Hepatocyte (in vitro differentiated cells): ENCODE results near the gene VAV3. TPM values are rescaled to one million over a fixed set of nuclear protein-coding genes. Genes with fewer than 3 reads are reported as not detected.

ENCODE experiments used
- DNase-seq: peaks from one replicate; pipeline ENCODE4 v3.0.0-alpha.2; 2016; ENCODE audit warnings: low spot score
- H2AFZ ChIP-seq: fragments of 200-600 bp; sonication (generic); 2 replicates; pipeline ENCODE4 v1.6.0; 2016; ENCODE audit warnings: antibody characterized with exemption, mild to moderate bottlenecking
- H3K27ac ChIP-seq: fragments of 200-600 bp; sonication (generic); 2 replicates; pipeline ENCODE4 v1.5.1; 2016; ENCODE audit warnings: mild to moderate bottlenecking
- H3K27me3 ChIP-seq: fragments of 200-600 bp; sonication (generic); 2 replicates; pipeline ENCODE4 v1.6.1; 2016
- H3K36me3 ChIP-seq: fragments of 200-600 bp; sonication (generic); replicated peaks from 2 replicates; pipeline ENCODE4 v1.5.1; 2016; ENCODE audit warnings: low read depth; ENCODE audit not compliant: insufficient read depth
- H3K4me1 ChIP-seq: fragments of 200-600 bp; sonication (generic); 2 replicates; pipeline ENCODE4 v1.5.1; 2016; ENCODE audit warnings: mild to moderate bottlenecking, moderate library complexity; ENCODE audit not compliant: insufficient read depth
- H3K4me2 ChIP-seq: fragments of 200-600 bp; sonication (generic); 2 replicates; pipeline ENCODE4 v1.6.0; 2016
- H3K4me3 ChIP-seq: fragments of 200-600 bp; sonication (generic); 2 replicates; pipeline ENCODE4 v1.5.1; 2016; ENCODE audit warnings: mild to moderate bottlenecking
- H3K79me2 ChIP-seq: fragments of 200-600 bp; sonication (generic); 2 replicates; pipeline ENCODE4 v1.6.0; 2017; ENCODE audit warnings: mild to moderate bottlenecking
- H3K9me2 ChIP-seq: fragments of 200-600 bp; sonication (generic); replicated peaks from 2 replicates; pipeline ENCODE4 v1.6.0; 2017; ENCODE audit warnings: mild to moderate bottlenecking; ENCODE audit not compliant: insufficient read depth
- H3K9me3 ChIP-seq: fragments of 200-600 bp; sonication (generic); 2 replicates; pipeline ENCODE4 v1.5.1; 2016; ENCODE audit warnings: low read depth, mild to moderate bottlenecking
- H4K20me1 ChIP-seq: fragments of 200-600 bp; sonication (generic); 2 replicates; pipeline ENCODE4 v1.6.0; 2016; ENCODE audit warnings: mild to moderate bottlenecking; ENCODE audit not compliant: insufficient read depth, poor library complexity, severe bottlenecking
- CTCF ChIP-seq: fragments of 200-600 bp; sonication (generic); IDR thresholded peaks from 2 replicates; pipeline ENCODE4 v1.5.1; 2016; ENCODE audit warnings: antibody characterized with exemption, mild to moderate bottlenecking; ENCODE audit not compliant: poor library complexity
- EZH2 ChIP-seq: fragments of 200-600 bp; sonication (generic); IDR thresholded peaks from 2 replicates; pipeline ENCODE4 v1.6.1; 2016; ENCODE audit warnings: antibody characterized with exemption, mild to moderate bottlenecking, borderline replicate concordance
- EZH2phosphoT487 ChIP-seq: fragments of 200-600 bp; sonication (generic); IDR thresholded peaks from one replicate; pipeline ENCODE4 v1.6.1; 2018; ENCODE audit warnings: antibody characterized with exemption, mild to moderate bottlenecking, low read depth, moderate library complexity; ENCODE audit not compliant: unreplicated experiment, severe bottlenecking
- WGBS: methylation state at CpG from one replicate; pipeline ENCODE4 v1.1.6; 2016; ENCODE audit warnings: low lambda C conversion rate; ENCODE audit errors: missing lambda C conversion rate; 5-methylcytosine and 5-hydroxymethylcytosine counted together
- polyA plus RNA-seq: library from polyadenylated mRNA; unstranded; fragments of >200 nt; fragmentation: Nextera tagmentation; extraction: Ambion mirVana; gene quantifications from 2 replicates; pipeline ENCODE4 v1.2.1, GENCODE V29; 2016
- total RNA-seq: library from RNA; depleted of rRNA; stranded (reverse); fragments of >200 nt; gene quantifications from 2 replicates; pipeline ENCODE4 v1.2.3, GENCODE V29; 2014

Gene VAV3
- total and polyA plus RNA-seq, 2 experiments from 2014 or later, result 12.3 to 40.5 TPM

- Histone ChIP-seq H3K27ac (no peak overlapping the region), H4K20me1 (no peaks in the 10 kb centered on the region), H3K36me3 (no peaks in the 10 kb centered on the region), H3K27me3 (no peaks in the 10 kb centered on the region), H2AFZ (no peak overlapping the region), H3K4me3 (no peak overlapping the region), H3K9me2 (no peaks in the 10 kb centered on the region), H3K4me1 (no peaks in the 10 kb centered on the region), H3K4me2 (no peak overlapping the region), H3K79me2 (no peaks in the 10 kb centered on the region), H3K9me3 (no peaks in the 10 kb centered on the region)
- TF ChIP-seq EZH2phosphoT487 (no peak), EZH2 (no peak)
- DNase-seq, result no peak
- 94% methylated on average over 3 of the region's 4 CpGs for WGBS
Observed at GRCh38 chr1:107545879-107546278, 419.1 kb downstream of the VAV3 start.

GRCh38 chr1:107545056-107545577 lies 419.9 kb downstream of the VAV3 start:
- 67% methylated on average over 2 of the region's 2 CpGs for WGBS
- Histone ChIP-seq H2AFZ (no peak overlapping the region), H3K27ac (no peak overlapping the region), H4K20me1 (no peaks in the 10 kb centered on the region), H3K9me3 (no peaks in the 10 kb centered on the region), H3K79me2 (no peaks in the 10 kb centered on the region), H3K27me3 (no peaks in the 10 kb centered on the region), H3K4me3 (no peak overlapping the region), H3K36me3 (no peaks in the 10 kb centered on the region), H3K4me1 (no peaks in the 10 kb centered on the region), H3K4me2 (no peak overlapping the region), H3K9me2 (no peaks in the 10 kb centered on the region)
- DNase-seq, result no peak
- TF ChIP-seq CTCF, result no peak
- TF ChIP-seq EZH2phosphoT487, result no peak
- TF ChIP-seq EZH2, result no peak

DNA sequence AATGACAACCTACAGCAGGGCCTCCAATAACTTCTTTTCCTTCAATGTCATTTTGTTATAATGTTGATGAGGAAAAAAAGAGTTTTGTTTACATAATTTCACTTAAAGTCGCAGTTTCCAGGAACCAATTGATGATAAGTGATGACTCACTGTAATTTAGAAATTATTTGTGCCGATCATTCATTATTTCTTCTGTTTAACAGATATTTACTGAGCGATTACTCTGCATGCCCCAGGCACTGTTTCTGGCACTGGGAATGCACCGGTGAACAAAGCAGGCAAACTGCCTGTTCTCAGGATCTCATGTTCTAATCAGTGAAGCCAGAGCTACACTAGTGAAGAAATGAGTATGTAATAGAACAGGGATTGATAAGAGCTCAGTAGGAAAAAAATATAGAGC lies 420.7 kb downstream of the VAV3 start:
- no peak for TF ChIP-seq EZH2phosphoT487
- no peak for TF ChIP-seq EZH2
- no peak for TF ChIP-seq CTCF
- 67% methylated on average over 4 of the region's 4 CpGs for WGBS
- H2AFZ ChIP-seq, result no peak overlapping the region

GRCh38 chr1:107541412-107541811 lies 423.6 kb downstream of the VAV3 start:
- H3K9me2 ChIP-seq, result no peaks in the 10 kb centered on the region
- H3K27me3 ChIP-seq, result no peaks in the 10 kb centered on the region
- H3K36me3 ChIP-seq, result no peaks in the 10 kb centered on the region
- no peaks in the 10 kb centered on the region for H3K9me3 ChIP-seq
- no peaks in the 10 kb centered on the region for H3K79me2 ChIP-seq
- no peak overlapping the region for H3K4me3 ChIP-seq
- 89% methylated on average over 2 of the region's 2 CpGs for WGBS
- no peak for DNase-seq
- H3K4me2 ChIP-seq, result no peak overlapping the region
- no peak overlapping the region for H2AFZ ChIP-seq
- H3K27ac ChIP-seq, result no peak overlapping the region
- H4K20me1 ChIP-seq, result no peaks in the 10 kb centered on the region
- no peak for TF ChIP-seq EZH2
- TF ChIP-seq CTCF, result no peak
- TF ChIP-seq EZH2phosphoT487, result no peak
- H3K4me1 ChIP-seq, result no peaks in the 10 kb centered on the region

More for the DNA sequence above, 420.7 kb downstream of the VAV3 start:
- Histone ChIP-seq H3K4me1 (no peaks in the 10 kb centered on the region), H3K9me3 (no peaks in the 10 kb centered on the region), H4K20me1 (no peaks in the 10 kb centered on the region), H3K79me2 (no peaks in the 10 kb centered on the region), H3K9me2 (no peaks in the 10 kb centered on the region), H3K36me3 (no peaks in the 10 kb centered on the region), H3K27ac (no peak overlapping the region), H3K27me3 (no peaks in the 10 kb centered on the region), H3K4me2 (no peak overlapping the region), H3K4me3 (no peak overlapping the region)
- no peak for DNase-seq
